ENCODE results near the gene ARFGAP3.
"Not testable (repeated sequence)": the region's sequence is repeated elsewhere in the genome, so short reads cannot be mapped to it uniquely, and the experiment has no call there.

ARFGAP3 gene

DNA sequence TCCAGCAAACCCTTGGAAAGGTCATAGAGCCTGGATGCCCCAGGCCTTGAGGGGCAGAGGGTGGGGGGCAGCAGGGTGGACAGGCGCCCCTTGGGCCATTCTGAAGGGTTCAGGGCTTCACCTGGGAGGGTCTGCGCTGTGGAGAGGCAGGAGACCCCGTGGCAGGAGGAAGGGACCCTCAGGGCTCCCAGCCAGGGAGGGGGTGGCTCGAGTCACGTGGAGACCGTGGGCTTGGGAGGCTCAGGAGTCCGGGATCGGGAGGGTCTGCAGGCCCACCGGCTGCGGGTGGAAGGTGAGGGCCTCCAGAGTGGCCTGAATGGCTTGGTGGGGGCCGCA is 87.9 kb downstream of the ARFGAP3 start:
- no peak for DNase-seq (ENCODE audit: low read depth in 3 of 3)

DNA sequence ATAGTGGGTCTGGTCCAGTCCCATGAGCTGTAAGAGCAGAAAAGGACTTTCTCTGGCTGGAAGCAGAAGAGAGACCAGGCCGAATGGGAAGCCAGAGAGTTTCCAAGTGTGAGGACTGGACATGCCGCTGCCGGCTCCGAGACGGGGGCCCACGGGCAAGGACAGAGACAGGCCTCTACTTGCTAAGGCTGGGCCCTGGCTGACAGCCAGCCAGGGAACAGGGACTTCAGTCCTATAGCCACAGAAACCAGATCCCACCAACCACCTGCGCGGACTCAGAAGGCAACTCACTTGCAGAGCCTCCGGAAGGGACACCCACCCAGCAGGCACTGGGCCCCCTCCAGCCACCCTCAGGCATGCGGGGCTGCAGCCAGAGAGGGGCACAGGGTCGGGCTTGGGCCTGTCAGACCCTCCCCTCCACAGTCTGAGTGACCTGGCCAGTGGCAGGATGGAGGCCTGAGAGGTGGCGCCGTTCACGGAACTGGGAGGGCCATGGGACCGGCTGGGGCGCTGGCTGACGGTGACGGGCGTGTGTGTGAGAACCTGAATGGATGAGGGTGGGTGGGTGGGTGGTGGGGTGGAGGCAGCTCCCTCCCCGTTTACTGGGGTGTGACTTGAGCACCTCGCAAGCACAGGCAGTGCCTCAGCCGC is 88.6 kb downstream of the ARFGAP3 start:
- DNase-seq (ENCODE audit: low read depth in 3 of 3): no peak

DNA sequence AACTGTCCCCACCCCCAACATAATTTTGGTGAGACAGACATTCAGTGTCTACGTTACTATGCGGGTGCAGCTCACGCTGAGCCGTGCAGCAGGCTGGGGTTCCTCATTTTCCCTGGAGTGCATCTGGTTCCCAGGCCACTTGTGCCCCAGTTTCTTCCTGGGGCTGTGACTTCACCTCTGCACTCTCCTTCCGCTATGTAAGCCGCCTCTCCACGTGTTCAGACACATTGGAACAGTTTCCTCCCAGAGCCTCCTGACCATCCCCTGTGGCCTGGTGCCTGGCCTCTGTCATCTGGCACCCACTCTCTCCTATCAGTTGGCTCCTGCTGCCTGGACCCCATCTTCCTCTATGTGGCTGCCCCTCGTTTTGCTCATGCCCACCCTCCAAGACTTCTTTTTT is 90.2 kb downstream of the ARFGAP3 start:
- DNase-seq (ENCODE audit: low read depth in 3 of 3): no peak

DNA sequence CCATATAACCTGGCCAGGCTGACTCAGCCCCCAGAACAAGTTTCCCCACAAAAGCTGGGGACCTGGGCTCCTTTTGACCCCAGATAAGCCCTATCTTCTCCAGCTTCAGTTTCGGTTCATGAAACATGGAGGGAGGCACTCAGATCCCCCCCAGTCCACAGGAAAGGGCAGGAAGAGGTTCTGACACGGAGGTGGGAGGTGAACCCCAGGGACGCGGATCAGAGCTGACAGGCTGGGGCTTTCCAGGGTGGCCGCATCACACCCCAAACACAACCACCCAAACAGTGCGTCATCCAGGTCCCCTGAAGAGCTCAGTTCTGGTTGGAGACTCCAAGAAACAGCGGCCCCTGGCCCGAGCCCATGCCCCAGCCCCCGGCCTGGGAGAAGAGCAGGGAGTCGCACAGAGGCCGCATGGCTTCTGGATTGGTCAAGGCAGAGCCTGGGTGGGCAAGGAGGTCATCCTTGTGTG is 92.1 kb downstream of the ARFGAP3 start:
- DNase-seq (ENCODE audit: low read depth in 3 of 3): no peak

GRCh38 chr22:42763965-42764480 is 93.0 kb downstream of the ARFGAP3 start:
- DNase-seq (ENCODE audit: low read depth in 3 of 3): no peak

DNA sequence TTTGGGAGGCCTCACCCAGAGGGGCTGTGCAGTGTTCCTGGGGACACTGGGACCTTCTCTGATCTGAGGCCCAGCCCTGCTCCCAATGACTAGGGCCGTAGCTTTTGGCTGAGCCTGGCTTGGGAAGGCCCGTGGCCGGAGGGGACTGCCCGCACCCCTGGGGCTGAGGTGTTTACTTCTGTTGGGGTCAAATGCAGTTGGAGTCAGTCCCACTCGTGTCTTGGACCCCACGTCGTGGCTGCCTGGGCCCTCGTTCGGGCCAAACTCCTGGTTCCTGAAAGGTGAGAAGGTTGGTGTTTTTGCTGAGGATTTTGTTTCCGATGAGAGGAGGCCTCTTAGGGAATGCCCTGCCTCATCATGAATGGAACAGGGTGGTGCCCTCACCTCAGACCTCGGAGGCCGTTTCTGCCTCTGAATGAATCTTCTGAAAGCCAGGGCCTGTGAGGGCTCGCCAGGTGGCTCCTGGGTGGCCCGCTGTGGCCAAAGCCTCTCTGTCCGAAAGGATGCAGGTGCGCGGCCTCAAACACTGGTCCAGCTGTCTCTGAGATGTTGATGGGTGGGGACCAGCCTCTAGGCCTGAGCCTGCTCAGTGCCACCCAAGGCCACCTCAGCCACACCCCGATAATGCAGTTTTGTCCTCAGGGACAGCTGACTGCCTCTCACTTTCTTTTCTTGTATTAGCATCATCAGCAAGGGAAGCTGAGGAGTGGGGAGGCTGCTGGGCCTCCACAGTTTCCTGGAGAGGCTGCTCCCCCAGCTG is 96.1 kb downstream of the ARFGAP3 start:
- no peak for DNase-seq (ENCODE audit: low read depth in 3 of 3)

GRCh38 chr22:42758931-42759629 is 98.0 kb downstream of the ARFGAP3 start:
- DNase-seq (ENCODE audit: low read depth in 3 of 3): no peak

DNA sequence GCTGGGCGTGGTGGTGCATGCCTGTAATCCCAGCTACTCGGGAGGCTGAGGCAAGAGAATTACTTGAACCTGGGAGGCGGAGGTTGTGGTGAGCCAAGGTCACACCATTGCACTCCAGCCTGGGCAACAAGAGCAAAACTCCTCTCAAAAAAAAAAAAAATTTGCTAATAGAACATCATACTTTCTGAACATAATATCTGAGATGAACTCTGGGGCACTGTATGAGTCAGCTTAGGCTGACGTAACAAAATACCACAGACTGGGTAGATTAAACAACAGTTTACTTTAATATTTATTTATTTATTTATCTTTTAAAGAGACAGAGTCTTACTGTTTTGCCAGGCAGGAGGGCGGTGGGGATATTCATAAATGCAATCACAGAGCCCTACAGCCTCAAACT is 101.5 kb downstream of the ARFGAP3 start:
- DNase-seq (ENCODE audit: low read depth in 3 of 3): not testable (repeated sequence)

- not testable (repeated sequence) for DNase-seq (ENCODE audit: low read depth in 3 of 3)
Observed at GRCh38 chr22:42755121-42755520, 102.0 kb downstream of the ARFGAP3 start.

DNA sequence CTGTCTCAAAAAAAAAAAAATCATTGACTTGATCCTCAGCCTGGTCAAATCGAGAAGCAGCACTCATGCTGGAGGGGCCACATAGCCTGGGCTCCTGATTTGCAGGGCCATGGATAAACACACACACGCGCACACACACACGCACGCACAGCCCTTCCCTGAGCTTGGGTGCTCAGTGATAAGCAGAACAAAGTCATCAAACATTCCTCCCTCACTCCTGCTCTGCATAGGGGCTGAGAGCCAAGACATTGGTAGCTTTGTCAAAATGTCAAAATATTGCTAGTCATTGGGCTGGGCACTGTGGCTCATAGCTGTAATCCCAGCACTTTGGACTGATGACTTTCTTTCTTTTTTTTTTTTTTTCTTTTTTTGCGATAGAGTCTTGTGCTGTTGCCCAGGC is 102.4 kb downstream of the ARFGAP3 start:
- DNase-seq (ENCODE audit: low read depth in 3 of 3): no peak

DNA sequence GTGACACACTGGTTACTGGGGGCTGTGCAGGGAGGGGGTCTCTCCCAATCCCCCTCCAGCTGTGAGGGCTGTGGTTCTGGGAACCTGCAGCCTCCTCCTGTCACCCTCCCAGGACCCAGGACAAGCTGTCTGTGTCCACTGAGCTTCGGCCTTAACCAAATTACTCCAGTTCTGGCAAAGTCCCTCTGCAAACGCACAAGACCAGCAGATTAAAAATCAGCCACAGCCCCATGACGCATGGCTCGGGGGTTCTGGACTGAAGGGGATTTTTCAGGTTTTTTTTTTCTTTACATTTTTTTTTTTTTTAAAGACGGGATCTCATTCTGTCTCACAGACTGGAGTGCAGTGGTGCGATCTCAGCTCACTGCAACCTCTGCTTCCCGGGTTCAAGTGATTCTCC is 104.2 kb downstream of the ARFGAP3 start:
- no peak for DNase-seq (ENCODE audit: low read depth in 3 of 3)

DNA sequence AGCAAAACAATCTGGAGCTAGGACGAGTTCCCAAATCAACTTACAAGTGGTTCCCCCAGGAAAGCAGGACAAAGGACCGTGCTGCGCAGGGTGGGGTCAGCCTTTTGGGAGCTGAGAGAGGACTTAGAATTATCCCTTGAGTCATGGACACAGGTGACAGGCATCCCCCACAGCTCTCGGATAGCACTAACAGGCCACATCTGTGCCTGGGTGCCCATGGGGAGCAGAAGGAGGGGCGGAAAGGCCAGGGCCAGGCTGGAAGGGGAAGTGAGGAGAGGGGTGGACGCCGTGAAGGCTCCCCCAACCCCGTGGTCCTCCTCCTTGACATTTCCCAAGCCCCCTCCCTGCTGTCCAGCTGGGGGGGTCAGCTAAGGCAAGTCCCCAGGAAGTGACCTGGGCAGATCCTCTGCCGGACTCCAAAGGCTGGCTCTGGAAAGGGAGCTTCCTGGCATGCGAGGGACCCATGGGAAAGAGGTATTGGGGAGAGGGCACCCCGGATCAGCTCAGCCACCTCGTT is 104.8 kb downstream of the ARFGAP3 start:
- no peak for DNase-seq (ENCODE audit: low read depth in 3 of 3)

DNA sequence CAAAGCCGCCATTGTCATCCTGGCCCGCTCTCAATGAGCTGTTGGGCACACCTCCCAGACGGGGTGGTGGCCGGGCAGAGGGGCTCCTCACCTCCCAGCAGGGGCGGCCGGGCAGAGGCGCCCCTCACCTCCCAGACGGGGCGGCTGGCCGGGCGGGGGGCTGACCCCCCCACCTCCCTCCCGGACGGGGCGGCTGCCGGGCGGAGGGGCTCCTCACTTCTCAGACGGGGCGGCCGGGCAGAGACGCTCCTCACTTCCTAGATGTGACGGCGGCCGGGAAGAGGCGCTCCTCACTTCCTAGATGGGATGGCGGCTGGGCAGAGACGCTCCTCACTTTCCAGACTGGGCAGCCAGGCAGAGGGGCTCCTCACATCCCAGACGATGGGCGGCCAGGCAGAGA is 106.7 kb downstream of the ARFGAP3 start:
- DNase-seq (ENCODE audit: low read depth in 3 of 3): not testable (repeated sequence)

DNA sequence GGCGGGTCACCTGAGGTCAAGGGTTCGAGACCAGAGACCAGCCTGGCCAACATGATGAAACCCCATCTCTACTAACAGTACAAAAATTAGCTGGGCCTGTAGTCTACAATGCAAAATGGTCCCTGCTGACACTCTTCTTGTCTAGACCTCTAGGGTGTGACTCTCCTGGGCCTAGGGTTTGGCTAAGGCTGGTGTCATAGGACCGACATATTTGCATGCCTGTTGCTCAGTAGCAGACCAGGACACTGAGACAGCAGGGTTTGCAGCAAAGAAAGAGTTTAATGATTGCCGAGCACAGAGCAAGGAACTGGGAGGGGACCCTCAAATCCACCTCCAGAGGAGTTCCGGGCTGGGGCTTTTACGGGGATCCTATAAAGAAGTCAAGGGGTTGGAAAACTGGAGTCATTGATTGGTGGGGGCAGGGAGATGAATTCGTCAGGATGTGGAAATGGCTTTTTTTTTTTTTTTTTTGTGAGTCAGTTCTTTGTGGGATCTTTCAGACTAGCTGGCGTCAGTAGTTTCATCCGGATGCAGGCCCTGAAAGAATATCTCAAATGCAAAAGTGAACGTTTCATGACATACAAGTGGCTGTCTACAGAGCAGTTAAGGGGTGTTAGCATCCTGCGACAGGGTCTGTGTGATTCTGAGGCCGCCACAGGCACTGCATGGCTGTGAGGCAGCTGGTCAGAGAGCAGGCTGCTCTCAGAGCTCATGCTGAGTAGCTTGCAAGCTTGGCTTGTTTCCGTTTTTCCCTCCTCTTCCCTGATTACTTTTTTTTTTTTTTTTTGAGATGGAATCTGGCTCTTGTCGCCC is 109.2 kb downstream of the ARFGAP3 start:
- DNase-seq (ENCODE audit: low read depth in 3 of 3): no peak
